AG09319 (cell line): Measurements from ENCODE around the gene LRRC27.

Source experiments
- DNase-seq: peaks from one replicate; pipeline ENCODE4 v3.0.0-alpha.2; 2010; ENCODE audit warnings: low read depth; ENCODE audit errors: extremely low read depth
- TF ChIP-seq, protein P1 (sequence below): IDR thresholded peaks from 2 replicates; pipeline ENCODE4 v1.5.1; 2011; ENCODE audit warnings: low read depth, mild to moderate bottlenecking, inconsistent platforms, low read length, moderate library complexity

Gene LRRC27

DNA sequence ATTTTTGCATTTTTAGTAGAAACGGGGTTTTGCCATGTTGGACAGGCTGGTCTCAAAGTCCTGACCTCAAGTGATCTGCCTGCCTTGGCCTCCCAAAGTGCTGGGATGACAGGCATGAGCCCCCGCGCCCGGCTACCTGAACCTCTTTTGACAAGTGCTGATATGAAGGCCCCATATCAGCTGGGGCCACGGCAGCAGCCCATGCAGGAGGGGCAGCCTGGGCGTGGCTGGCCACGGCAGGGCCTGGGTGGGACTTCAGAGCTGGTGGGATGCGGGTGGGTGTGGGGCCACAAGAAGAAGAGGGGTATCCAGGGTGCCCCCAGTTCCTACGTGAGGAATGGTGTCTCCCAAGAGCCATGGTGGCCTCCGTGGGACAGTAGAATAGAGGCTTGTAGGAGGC is 6.9 kb downstream of the LRRC27 start:
- TF ChIP-seq, protein P1, sequence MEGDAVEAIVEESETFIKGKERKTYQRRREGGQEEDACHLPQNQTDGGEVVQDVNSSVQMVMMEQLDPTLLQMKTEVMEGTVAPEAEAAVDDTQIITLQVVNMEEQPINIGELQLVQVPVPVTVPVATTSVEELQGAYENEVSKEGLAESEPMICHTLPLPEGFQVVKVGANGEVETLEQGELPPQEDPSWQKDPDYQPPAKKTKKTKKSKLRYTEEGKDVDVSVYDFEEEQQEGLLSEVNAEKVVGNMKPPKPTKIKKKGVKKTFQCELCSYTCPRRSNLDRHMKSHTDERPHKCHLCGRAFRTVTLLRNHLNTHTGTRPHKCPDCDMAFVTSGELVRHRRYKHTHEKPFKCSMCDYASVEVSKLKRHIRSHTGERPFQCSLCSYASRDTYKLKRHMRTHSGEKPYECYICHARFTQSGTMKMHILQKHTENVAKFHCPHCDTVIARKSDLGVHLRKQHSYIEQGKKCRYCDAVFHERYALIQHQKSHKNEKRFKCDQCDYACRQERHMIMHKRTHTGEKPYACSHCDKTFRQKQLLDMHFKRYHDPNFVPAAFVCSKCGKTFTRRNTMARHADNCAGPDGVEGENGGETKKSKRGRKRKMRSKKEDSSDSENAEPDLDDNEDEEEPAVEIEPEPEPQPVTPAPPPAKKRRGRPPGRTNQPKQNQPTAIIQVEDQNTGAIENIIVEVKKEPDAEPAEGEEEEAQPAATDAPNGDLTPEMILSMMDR, result no peak
- DNase-seq, result no peak

DNA sequence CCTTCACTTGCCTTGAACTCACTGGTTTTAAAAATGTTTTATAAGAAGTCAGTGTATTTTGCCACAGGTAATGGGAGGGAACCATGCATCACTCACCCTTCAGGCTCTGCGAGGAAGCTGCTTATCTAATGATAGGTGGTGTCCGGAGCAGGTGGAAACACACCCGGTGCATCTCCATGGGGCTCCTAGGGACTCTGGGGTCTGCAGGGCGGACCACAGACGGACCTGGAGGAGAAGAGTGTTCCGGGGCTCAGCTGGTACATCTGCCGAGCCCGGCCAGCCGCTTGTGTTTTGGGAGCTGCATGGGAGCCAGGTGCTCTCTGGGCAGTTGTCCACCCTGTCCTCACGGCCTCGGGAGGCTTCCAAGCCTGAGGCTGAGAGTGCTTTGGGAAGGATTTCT is 7.3 kb downstream of the LRRC27 start:
- TF ChIP-seq, protein P1, result no peak
- DNase-seq, result no peak

DNA sequence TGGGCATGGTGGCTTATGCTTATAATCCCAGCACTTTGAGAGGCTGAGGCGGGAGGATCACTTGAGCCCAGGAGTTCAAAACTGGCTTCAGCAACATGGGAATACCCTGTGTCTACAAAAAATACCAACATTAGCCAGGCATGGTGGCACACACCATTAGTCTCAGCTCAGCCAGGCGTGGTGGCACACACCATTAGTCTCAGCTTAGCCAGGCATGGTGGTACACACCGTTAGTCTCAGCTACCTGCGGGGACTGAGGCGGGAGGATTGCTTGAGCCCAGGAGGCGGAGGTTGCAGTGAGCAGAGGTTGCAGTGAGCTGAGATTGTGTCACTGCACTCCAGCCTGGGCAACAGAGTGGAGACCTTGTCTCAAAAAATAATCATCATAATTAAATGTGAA is 9.0 kb downstream of the LRRC27 start:
- TF ChIP-seq, protein P1, result no peak
- no peak for DNase-seq

DNA sequence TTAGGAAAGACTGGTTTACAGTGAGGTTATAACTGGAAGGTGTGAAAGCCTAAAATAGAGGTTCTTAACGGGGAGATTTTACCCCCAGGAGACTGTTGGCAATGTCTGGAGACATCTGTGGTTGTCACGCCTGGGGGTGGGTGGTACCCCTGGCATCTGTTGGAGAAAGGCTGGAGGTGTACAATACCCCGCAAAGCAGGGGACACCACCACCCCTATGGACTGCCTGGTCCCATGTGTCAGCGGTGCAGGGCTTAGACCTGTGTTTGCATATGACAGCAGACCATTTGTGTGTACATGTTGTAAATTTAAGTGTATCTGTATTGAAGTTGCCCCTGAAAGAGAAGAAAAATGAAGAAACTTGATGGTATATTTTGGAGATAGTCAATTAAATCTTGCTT is 9.8 kb downstream of the LRRC27 start:
- TF ChIP-seq, protein P1, result no peak
- no peak for DNase-seq

DNA sequence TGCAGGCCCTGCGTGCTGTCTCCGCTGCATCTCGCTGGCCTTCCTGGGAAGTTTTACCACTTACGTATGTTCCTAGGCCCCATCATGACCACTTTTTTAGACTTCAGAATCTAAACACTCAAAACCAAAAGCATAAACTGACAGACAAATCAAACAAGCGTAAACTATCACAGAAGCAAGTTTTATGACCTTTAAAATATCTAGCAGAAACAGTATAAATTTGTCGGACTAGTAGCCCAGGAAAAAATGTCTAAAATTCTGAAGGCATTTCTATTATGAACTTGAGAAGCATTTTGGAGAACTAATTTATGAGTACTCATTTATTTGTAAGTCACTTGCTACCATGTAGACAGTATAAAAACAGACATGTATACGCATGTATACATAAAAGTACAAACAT is 10.6 kb downstream of the LRRC27 start:
- DNase-seq, result no peak
- TF ChIP-seq, protein P1, result no peak

DNA sequence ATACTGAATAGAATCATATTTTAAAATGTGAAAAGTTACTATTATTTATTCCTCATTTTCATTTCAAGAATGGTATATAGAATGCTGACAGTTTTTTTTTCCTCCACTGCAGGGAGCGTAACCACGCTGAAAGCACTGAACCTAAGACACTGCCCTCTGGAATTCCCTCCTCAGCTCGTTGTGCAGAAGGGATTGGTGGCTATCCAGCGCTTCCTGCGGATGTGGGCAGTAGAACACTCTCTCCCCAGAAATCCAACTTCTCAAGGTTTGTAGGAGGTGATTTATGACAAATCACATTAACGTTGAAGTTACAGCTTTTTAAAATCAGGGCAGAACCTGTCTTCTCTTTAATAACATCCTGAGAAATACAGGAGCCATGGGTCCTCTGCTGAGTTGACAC is 12.4 kb downstream of the LRRC27 start:
- TF ChIP-seq, protein P1, result no peak
- DNase-seq, result no peak

DNA sequence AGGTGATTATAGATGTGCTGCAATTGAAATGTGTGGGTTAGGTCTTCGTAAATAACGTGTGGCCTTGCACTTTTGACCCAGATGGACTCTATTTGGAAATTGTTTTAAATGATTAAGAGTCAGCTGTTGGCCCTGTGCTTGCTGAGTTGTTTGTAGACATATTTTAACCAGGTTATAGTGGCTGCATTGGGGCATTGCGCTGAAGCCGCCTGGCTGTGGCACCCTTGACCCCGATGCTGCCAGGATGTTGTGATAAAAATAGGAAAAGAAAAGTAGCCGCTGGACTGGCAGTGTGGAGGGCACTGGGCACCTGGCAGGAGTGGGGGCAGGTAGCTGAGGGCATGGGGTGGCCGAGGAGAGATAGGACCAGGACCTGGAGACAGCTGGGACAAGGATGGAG is 13.4 kb downstream of the LRRC27 start:
- TF ChIP-seq, protein P1, result no peak
- DNase-seq, result no peak
